Endodermal cell (in vitro differentiated cells): ENCODE results near the gene DEFB129. TPM values are rescaled to one million over a fixed set of nuclear protein-coding genes. Genes with fewer than 3 reads are reported as not detected.
"Not testable (repeated sequence)": the region's sequence is repeated elsewhere in the genome, so short reads cannot be mapped to it uniquely, and the experiment has no call there.

Source experiments
- DNase-seq: peaks from one replicate; pipeline ENCODE4 v3.0.0-alpha.2; 2017
- H3K27ac ChIP-seq: 2 replicates; pipeline ENCODE4 v1.5.1; 2013; ENCODE audit warnings: mild to moderate bottlenecking, low read depth, low read length, moderate library complexity
- H3K27me3 ChIP-seq: 2 replicates; pipeline ENCODE4 v1.6.1; 2013; ENCODE audit warnings: mild to moderate bottlenecking, low read length, moderate library complexity; ENCODE audit not compliant: insufficient read depth, control insufficient read depth, poor library complexity, severe bottlenecking
- H3K36me3 ChIP-seq: 2 replicates; pipeline ENCODE4 v1.7.0; 2013; ENCODE audit warnings: mild to moderate bottlenecking, low read length, moderate library complexity; ENCODE audit not compliant: control insufficient read depth, insufficient read depth
- H3K4me1 ChIP-seq: one replicate; pipeline ENCODE4 v1.7.0; 2013; ENCODE audit warnings: low read length; ENCODE audit not compliant: control insufficient read depth, insufficient read depth
- H3K4me3 ChIP-seq: 2 replicates; pipeline ENCODE4 v1.5.1; 2013; ENCODE audit warnings: mild to moderate bottlenecking, low read length, moderate library complexity
- H3K9ac ChIP-seq: 2 replicates; pipeline ENCODE4 v1.6.1; 2013; ENCODE audit warnings: mild to moderate bottlenecking, low read length, moderate library complexity; ENCODE audit not compliant: poor library complexity, severe bottlenecking; ENCODE audit errors: extremely low read depth
- H3K9me3 ChIP-seq: 2 replicates; pipeline ENCODE4 v1.6.1; 2013; ENCODE audit warnings: mild to moderate bottlenecking, low read length, moderate library complexity; ENCODE audit not compliant: control insufficient read depth
- H3K27ac Mint-ChIP-seq: 2 replicates; pipeline ENCODE4 v1.8.0; 2020; ENCODE audit warnings: mixed read lengths
- H3K27me3 Mint-ChIP-seq: 2 replicates; pipeline ENCODE4 v1.8.0; 2021; ENCODE audit warnings: mild to moderate bottlenecking, mixed read lengths; ENCODE audit not compliant: insufficient read depth
- H3K36me3 Mint-ChIP-seq: 2 replicates; pipeline ENCODE4 v1.8.0; 2020; ENCODE audit warnings: low read depth, mixed read lengths
- H3K4me1 Mint-ChIP-seq: 2 replicates; pipeline ENCODE4 v1.8.0; 2020; ENCODE audit warnings: mixed read lengths
- H3K4me3 Mint-ChIP-seq: 2 replicates; pipeline ENCODE4 v1.8.0; 2020; ENCODE audit warnings: mild to moderate bottlenecking, moderate library complexity, mixed read lengths
- H3K9me3 Mint-ChIP-seq: 2 replicates; pipeline ENCODE4 v1.8.0; 2020; ENCODE audit warnings: mild to moderate bottlenecking, mixed read lengths
- WGBS, 2 experiments: methylation state at CpG; one replicate each; pipeline versions ENCODE4 v1.1.5 to v1.1.7; 2013; ENCODE audit warnings: missing lambda C conversion rate in 2 of 2, mixed read lengths in 1 of 2; ENCODE audit not compliant: insufficient coverage in 1 of 2, insufficient read length in 1 of 2; 5-methylcytosine and 5-hydroxymethylcytosine counted together
- total RNA-seq, 2 donors: library from RNA; stranded (reverse); fragmentation: NEBNext Ultra II Directional in 1 of 2; extraction: Animal tissue kit (Norgen Biotek cat#: 25700) in 1 of 2; gene quantifications; 2 replicates in 1 of 2; 3 replicates in 1 of 2; pipeline ENCODE4 v1.2.1, GENCODE V29; 2021
- TF ChIP-seq, protein P1 (sequence below): fragments of 200-600 bp; sonication (generic); conservative IDR thresholded peaks from 2 replicates; pipeline ENCODE4 v1.5.0; 2021; ENCODE audit warnings: antibody characterized with exemption, mild to moderate bottlenecking

The DEFB129 gene
- total RNA-seq, 2 donors from 2014 or later, result not detected

DNA sequence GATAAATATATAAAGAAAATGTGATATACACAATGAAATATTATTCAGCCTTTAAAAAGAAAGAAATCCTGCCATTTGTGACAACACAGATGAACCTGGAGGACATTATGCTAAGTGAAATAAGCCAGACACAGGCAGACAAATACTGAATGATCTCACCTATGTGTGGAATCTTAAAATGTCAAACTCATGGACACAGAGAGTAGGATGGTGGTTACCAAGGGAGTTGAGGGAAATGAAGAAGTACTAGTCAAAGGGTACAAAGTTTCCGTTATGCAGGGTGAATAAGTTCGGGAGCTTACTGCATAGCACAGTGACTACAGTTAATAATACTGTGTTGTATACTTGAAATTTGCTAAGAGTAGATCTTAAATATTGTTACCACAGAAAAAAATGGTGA lies 15.8 kb downstream of the DEFB129 start:
- H3K27ac ChIP-seq, result no peak overlapping the region
- no peaks in the 10 kb centered on the region for H3K36me3 Mint-ChIP-seq
- peaks cover 4% of the 10 kb centered on the region for H3K9me3 Mint-ChIP-seq
- no peaks in the 10 kb centered on the region for H3K4me1 Mint-ChIP-seq
- no peak overlapping the region for H3K27ac Mint-ChIP-seq
- WGBS, 2 experiments, result 87% methylated on average over 2 of the region's 2 CpGs
- peaks cover 4% of the 10 kb centered on the region for H3K9me3 ChIP-seq
- H3K4me3 ChIP-seq, result no peak overlapping the region
- no peak for DNase-seq
- H3K4me3 Mint-ChIP-seq, result no peak overlapping the region
- H3K27me3 ChIP-seq, result peaks cover 16% of the 10 kb centered on the region
- no peaks in the 10 kb centered on the region for H3K4me1 ChIP-seq
- no peak overlapping the region for H3K9ac ChIP-seq
- H3K27me3 Mint-ChIP-seq, result peaks cover 73% of the 10 kb centered on the region
- H3K36me3 ChIP-seq, result no peaks in the 10 kb centered on the region
- TF ChIP-seq, protein P1, sequence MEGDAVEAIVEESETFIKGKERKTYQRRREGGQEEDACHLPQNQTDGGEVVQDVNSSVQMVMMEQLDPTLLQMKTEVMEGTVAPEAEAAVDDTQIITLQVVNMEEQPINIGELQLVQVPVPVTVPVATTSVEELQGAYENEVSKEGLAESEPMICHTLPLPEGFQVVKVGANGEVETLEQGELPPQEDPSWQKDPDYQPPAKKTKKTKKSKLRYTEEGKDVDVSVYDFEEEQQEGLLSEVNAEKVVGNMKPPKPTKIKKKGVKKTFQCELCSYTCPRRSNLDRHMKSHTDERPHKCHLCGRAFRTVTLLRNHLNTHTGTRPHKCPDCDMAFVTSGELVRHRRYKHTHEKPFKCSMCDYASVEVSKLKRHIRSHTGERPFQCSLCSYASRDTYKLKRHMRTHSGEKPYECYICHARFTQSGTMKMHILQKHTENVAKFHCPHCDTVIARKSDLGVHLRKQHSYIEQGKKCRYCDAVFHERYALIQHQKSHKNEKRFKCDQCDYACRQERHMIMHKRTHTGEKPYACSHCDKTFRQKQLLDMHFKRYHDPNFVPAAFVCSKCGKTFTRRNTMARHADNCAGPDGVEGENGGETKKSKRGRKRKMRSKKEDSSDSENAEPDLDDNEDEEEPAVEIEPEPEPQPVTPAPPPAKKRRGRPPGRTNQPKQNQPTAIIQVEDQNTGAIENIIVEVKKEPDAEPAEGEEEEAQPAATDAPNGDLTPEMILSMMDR, result no peak

DNA sequence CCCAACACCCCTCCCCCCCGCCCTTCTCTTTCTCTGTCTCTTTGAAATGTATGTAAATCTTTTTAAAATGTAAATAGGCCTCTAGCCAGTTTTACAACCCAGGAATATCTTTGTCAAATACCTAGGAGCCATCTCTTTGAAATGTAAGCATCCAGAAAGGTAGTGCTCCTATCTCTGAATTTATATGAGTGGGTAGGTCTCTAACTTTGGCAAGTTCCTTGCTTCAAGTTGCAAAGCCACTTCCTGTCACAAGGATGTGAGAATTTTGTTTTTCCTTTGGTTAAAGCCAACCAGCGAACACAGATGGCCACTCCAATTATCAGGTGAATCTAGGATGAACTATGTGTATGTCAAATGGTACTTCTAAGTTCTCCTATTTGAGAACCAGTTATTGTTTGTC lies 24.3 kb downstream of the DEFB129 start:
- peaks cover 4% of the 10 kb centered on the region for H3K9me3 ChIP-seq
- Mint-ChIP-seq H3K27ac (no peak overlapping the region), H3K4me3 (no peak overlapping the region), H3K9me3 (peaks cover 10% of the 10 kb centered on the region), H3K36me3 (no peaks in the 10 kb centered on the region), H3K27me3 (peaks cover 78% of the 10 kb centered on the region), H3K4me1 (peaks cover 10% of the 10 kb centered on the region)
- no peak for DNase-seq
- H3K4me3 ChIP-seq, result no peak overlapping the region
- TF ChIP-seq, protein P1, result no peak
- no peaks in the 10 kb centered on the region for H3K4me1 ChIP-seq
- H3K27ac ChIP-seq, result no peak overlapping the region
- H3K27me3 ChIP-seq, result peaks cover 5% of the 10 kb centered on the region
- H3K36me3 ChIP-seq, result no peaks in the 10 kb centered on the region
- no peak overlapping the region for H3K9ac ChIP-seq
- WGBS, 2 experiments, result 32% methylated on average over 1 of the region's 2 CpGs; no CpG with 5 or more reads in 1 of the 2 experiments

- H3K4me3 Mint-ChIP-seq, result no peak overlapping the region
- 81% methylated on average over 2 of the region's 2 CpGs; no CpG with 5 or more reads in 1 of the 2 experiments for WGBS, 2 experiments
- Histone ChIP-seq H3K4me3 (no peak overlapping the region), H3K27ac (no peak overlapping the region), H3K36me3 (no peaks in the 10 kb centered on the region), H3K9ac (no peak overlapping the region), H3K4me1 (no peaks in the 10 kb centered on the region), H3K9me3 (no peaks in the 10 kb centered on the region), H3K27me3 (peaks cover 15% of the 10 kb centered on the region)
- no peak overlapping the region for H3K27ac Mint-ChIP-seq
- no peaks in the 10 kb centered on the region for H3K36me3 Mint-ChIP-seq
- peaks cover 81% of the 10 kb centered on the region for H3K27me3 Mint-ChIP-seq
- peaks cover 10% of the 10 kb centered on the region for H3K4me1 Mint-ChIP-seq
- DNase-seq, result no peak
- TF ChIP-seq, protein P1, result no peak
- H3K9me3 Mint-ChIP-seq, result peaks cover 6% of the 10 kb centered on the region
Observed at GRCh38 chr20:252801-253200, 25.7 kb downstream of the DEFB129 start.

GRCh38 chr20:253447-253846 lies 26.4 kb downstream of the DEFB129 start:
- Mint-ChIP-seq H3K4me1 (peaks cover 10% of the 10 kb centered on the region), H3K27me3 (peaks cover 85% of the 10 kb centered on the region)
- WGBS, 2 experiments, result 69% methylated on average over 4 of the region's 6 CpGs; no CpG with 5 or more reads in 1 of the 2 experiments
- H3K4me3 Mint-ChIP-seq, DNase-seq, H3K4me1 ChIP-seq, H3K36me3 ChIP-seq, H3K27ac Mint-ChIP-seq, H3K9me3 Mint-ChIP-seq, H3K9me3 ChIP-seq, H3K27ac ChIP-seq, H3K4me3 ChIP-seq, H3K36me3 Mint-ChIP-seq, H3K9ac ChIP-seq: not testable (repeated sequence)
- peaks cover 21% of the 10 kb centered on the region for H3K27me3 ChIP-seq
